Endothelial cell of umbilical vein (primary cell): Measurements from ENCODE around the gene RAPGEF4. TPM values are rescaled to one million over a fixed set of nuclear protein-coding genes. Genes with fewer than 3 reads are reported as not detected.

Source experiments
- BruUV-seq: library from RNA; stranded (reverse); fragments of 400-500 nt; replicated peaks from 2 replicates; lab custom pipeline; 2021; lab: Mats Ljungman, UMichigan
- CTCF ChIA-PET: fragments of 300-600, 350-600 bp; sonication (Branson Sonifier 250); formaldehyde crosslinking; loops from one replicate; lab custom pipeline; 2021; ENCODE audit warnings: antibody characterized with exemption, inconsistent platforms; lab: Charles Lee
- POLR2A ChIA-PET: fragments of 300-600, 350-600 bp; sonication (Branson Sonifier 250); formaldehyde crosslinking; loops from one replicate; lab custom pipeline; 2021; ENCODE audit warnings: antibody characterized with exemption, inconsistent platforms; lab: Charles Lee
- DNase-seq: peaks from one replicate; pipeline ENCODE4 v3.0.0-alpha.2; 2011; ENCODE audit warnings: low read depth, low spot score
- FAIRE-seq: peaks from 2 replicates; lab custom pipeline; 2011; peaks lifted over from hg19 to GRCh38; lab: Jason Lieb, UNC
- H2AFZ ChIP-seq: 2 replicates; pipeline ENCODE4 v1.6.0; 2012; ENCODE audit warnings: low read depth, low read length, control low read depth, inconsistent platforms
- H3K27ac ChIP-seq: 2 replicates; pipeline ENCODE4 v1.5.1; 2011; ENCODE audit warnings: low read depth, mild to moderate bottlenecking, control low read depth, low read length, moderate library complexity; ENCODE audit not compliant: insufficient read depth
- H3K27me3 ChIP-seq, 2 experiments: 2 replicates each; pipeline versions ENCODE4 v1.6.0 to v1.6.1; 2011; ENCODE audit warnings: low read length in 2 of 2, mixed read lengths in 1 of 2; ENCODE audit not compliant: control insufficient read depth in 2 of 2, insufficient read depth in 2 of 2
- H3K36me3 ChIP-seq, 2 experiments: 2 replicates in 1 of 2; 3 replicates in 1 of 2; pipeline ENCODE4 v1.5.1; 2011; ENCODE audit warnings: low read length in 2 of 2, mild to moderate bottlenecking in 1 of 2, moderate library complexity in 1 of 2; ENCODE audit not compliant: control insufficient read depth in 2 of 2, insufficient read depth in 2 of 2; ENCODE audit errors: extremely low read depth in 1 of 2
- H3K4me1 ChIP-seq: 3 replicates; pipeline ENCODE4 v1.5.1; 2011; ENCODE audit warnings: mild to moderate bottlenecking, low read length; ENCODE audit not compliant: control insufficient read depth, insufficient read depth; ENCODE audit errors: extremely low read depth
- H3K4me2 ChIP-seq: 2 replicates; pipeline ENCODE4 v1.6.1; 2011; ENCODE audit warnings: low read length, control low read depth, mixed read lengths; ENCODE audit not compliant: insufficient read depth
- H3K4me3 ChIP-seq, 3 experiments: fragments of 200-600 bp in 1 of 3; sonication (generic), shearing (Covaris generic) in 1 of 3; replicated peaks in 1 of 3; 2 replicates each; pipeline ENCODE4 v1.5.1; 2011 to 2016; ENCODE audit warnings: control low read depth in 3 of 3, low read length in 3 of 3, mild to moderate bottlenecking in 2 of 3, inconsistent platforms in 1 of 3, low read depth in 1 of 3, moderate library complexity in 1 of 3; ENCODE audit not compliant: insufficient read depth in 1 of 3
- H3K79me2 ChIP-seq: 2 replicates; pipeline ENCODE4 v1.6.0; 2012; ENCODE audit warnings: low read length, inconsistent platforms; ENCODE audit not compliant: control insufficient read depth, insufficient read depth
- H3K9ac ChIP-seq: replicated peaks from 2 replicates; pipeline ENCODE3; 2011; ENCODE audit warnings: low read length, control low read depth; ENCODE audit not compliant: insufficient read depth; ENCODE audit errors: extremely low read depth
- H3K9me1 ChIP-seq: replicated peaks from 3 replicates; pipeline ENCODE4 v1.6.0; 2011; ENCODE audit warnings: mild to moderate bottlenecking, low read length; ENCODE audit not compliant: control insufficient read depth, insufficient read depth; ENCODE audit errors: extremely low read depth
- H3K9me3 ChIP-seq: replicated peaks from 2 replicates; pipeline ENCODE4 v1.5.1; 2012; ENCODE audit warnings: low read length, inconsistent platforms; ENCODE audit not compliant: control insufficient read depth, insufficient read depth
- H4K20me1 ChIP-seq: replicated peaks from 2 replicates; pipeline ENCODE3; 2011; ENCODE audit warnings: mild to moderate bottlenecking, low read length; ENCODE audit not compliant: control insufficient read depth, insufficient read depth; ENCODE audit errors: extremely low read depth
- EZH2 ChIP-seq: IDR thresholded peaks from 2 replicates; pipeline ENCODE4 v1.6.1; 2012; ENCODE audit warnings: borderline replicate concordance, low read depth, mild to moderate bottlenecking, moderate library complexity, low read length, inconsistent platforms; ENCODE audit not compliant: severe bottlenecking
- FOS ChIP-seq: IDR thresholded peaks from 2 replicates; pipeline ENCODE4 v1.6.1; 2011; ENCODE audit warnings: mild to moderate bottlenecking, low read length, moderate library complexity, borderline replicate concordance; ENCODE audit not compliant: insufficient read depth
- GATA2 ChIP-seq: IDR thresholded peaks from 2 replicates; pipeline ENCODE4 v1.7.0; 2011; ENCODE audit warnings: low read depth, mild to moderate bottlenecking, moderate library complexity, mixed read lengths, low read length; ENCODE audit not compliant: insufficient read length, insufficient read depth
- JUN ChIP-seq: IDR thresholded peaks from 2 replicates; pipeline ENCODE4 v1.6.1; 2011; ENCODE audit warnings: borderline replicate concordance, low read depth; ENCODE audit not compliant: insufficient read length, insufficient read depth
- MYC ChIP-seq: IDR thresholded peaks from one replicate; pipeline ENCODE4 v1.6.1; 2011; ENCODE audit warnings: mild to moderate bottlenecking, low read depth, low read length
- POLR2A ChIP-seq: IDR thresholded peaks from 2 replicates; pipeline ENCODE4 v1.6.1; 2012; ENCODE audit warnings: low read depth, mild to moderate bottlenecking, control low read depth, low read length
- POLR2AphosphoS5 ChIP-seq: IDR thresholded peaks from 2 replicates; pipeline ENCODE4 v1.6.1; 2012; ENCODE audit warnings: low read depth, mild to moderate bottlenecking, control low read depth, low read length, moderate library complexity; ENCODE audit not compliant: insufficient read depth
- dilution Hi-C: fragments of 300-500 bp; cut with MboI; formaldehyde crosslinking; loops from one replicate; pipeline ENCODE4 v1.15.0; 2019; ENCODE audit warnings: low sequenced_read_pairs; ENCODE audit not compliant: extremely low pct_ligation_motif_present
- intact Hi-C: fragments of 100-400 bp; cut with micrococcal nuclease; formaldehyde crosslinking; loops from one replicate; pipeline ENCODE4 v1.10.0; 2022
- polyA plus RNA-seq, 4 experiments: library from polyadenylated mRNA; depleted of rRNA in 3 of 4; stranded (reverse) in 3 of 4; unstranded in 1 of 4; fragments of >200 nt; gene quantifications; 2 replicates each; pipeline versions ENCODE4 v1.2.1 to v1.2.3, GENCODE V29; 2011 to 2012; ENCODE audit warnings: missing spikeins in 1 of 4
- total RNA-seq: library from RNA; stranded (reverse); gene quantifications from 2 replicates; pipeline ENCODE4 v1.2.3, GENCODE V29; 2021
- TF ChIP-seq, protein P1 (sequence below), 2 donors: IDR thresholded peaks; 1 replicate in 1 of 2; 2 replicates in 1 of 2; pipeline ENCODE4 v1.5.1; 2011; ENCODE audit warnings: low read length in 2 of 2, mild to moderate bottlenecking in 2 of 2, moderate library complexity in 2 of 2, control low read depth in 1 of 2, inconsistent platforms in 1 of 2, low read depth in 1 of 2; ENCODE audit not compliant: insufficient read depth in 1 of 2; ENCODE audit errors: extremely low read depth in 1 of 2
- TF ChIP-seq, protein P2 (sequence below): IDR thresholded peaks from 2 replicates; pipeline ENCODE4 v1.6.1; 2011; ENCODE audit not compliant: insufficient read depth, insufficient read length

The RAPGEF4 gene
- total and polyA plus RNA-seq, 2 donors (not counting 3 experiments of a cell fraction or from before 2014, with no cell fraction given): 7.2 to 9.2 TPM

DNA sequence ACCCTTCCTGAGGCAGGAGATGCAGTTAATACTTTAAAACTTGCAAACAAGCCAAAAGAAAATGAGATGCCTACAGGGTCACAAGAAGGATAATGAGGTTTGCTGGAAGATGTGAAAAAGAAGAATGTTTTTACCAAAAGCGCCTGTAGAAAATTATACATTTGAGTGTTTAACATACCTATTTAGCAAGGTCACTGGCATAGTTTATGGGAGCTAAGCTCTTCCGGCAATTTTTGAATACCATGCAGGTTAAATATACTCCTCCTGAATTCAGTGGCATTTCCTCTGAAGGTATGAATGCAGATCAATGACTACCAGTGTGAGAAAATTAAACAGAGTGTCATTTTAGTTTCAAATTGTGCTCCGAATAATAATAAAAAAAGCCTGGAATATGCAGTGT is 318.8 kb downstream of the RAPGEF4 start:
- BruUV-seq: no TSS peak
- POLR2A ChIA-PET: no interaction called here
- dilution Hi-C loops: no loop called here
- Histone ChIP-seq H3K27ac (no peak overlapping the region), H2AFZ (no peak overlapping the region), H3K4me1 (peaks cover 10% of the 10 kb centered on the region), H4K20me1 (no peaks in the 10 kb centered on the region), H3K79me2 (no peaks in the 10 kb centered on the region), H3K4me2 (no peak overlapping the region), H3K27me3 (peaks cover 0 to 2% of the 10 kb centered on the region in 2 experiments), H3K9ac (no peak overlapping the region), H3K9me3 (no peaks in the 10 kb centered on the region), H3K36me3 (peaks cover 0 to 3% of the 10 kb centered on the region in 2 experiments), H3K4me3 (no peak overlapping the region), H3K9me1 (no peaks in the 10 kb centered on the region)
- FAIRE-seq (no peak), DNase-seq (no peak)
- TF ChIP-seq JUN: no peak
- TF ChIP-seq MYC: no peak
- TF ChIP-seq, protein P1, sequence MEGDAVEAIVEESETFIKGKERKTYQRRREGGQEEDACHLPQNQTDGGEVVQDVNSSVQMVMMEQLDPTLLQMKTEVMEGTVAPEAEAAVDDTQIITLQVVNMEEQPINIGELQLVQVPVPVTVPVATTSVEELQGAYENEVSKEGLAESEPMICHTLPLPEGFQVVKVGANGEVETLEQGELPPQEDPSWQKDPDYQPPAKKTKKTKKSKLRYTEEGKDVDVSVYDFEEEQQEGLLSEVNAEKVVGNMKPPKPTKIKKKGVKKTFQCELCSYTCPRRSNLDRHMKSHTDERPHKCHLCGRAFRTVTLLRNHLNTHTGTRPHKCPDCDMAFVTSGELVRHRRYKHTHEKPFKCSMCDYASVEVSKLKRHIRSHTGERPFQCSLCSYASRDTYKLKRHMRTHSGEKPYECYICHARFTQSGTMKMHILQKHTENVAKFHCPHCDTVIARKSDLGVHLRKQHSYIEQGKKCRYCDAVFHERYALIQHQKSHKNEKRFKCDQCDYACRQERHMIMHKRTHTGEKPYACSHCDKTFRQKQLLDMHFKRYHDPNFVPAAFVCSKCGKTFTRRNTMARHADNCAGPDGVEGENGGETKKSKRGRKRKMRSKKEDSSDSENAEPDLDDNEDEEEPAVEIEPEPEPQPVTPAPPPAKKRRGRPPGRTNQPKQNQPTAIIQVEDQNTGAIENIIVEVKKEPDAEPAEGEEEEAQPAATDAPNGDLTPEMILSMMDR (IDR thresholded peaks at IDR 0.05; ENCODE audit: extremely low read depth in 1 of 2, insufficient read depth in 1 of 2, low read depth in 1 of 2, low read length in 2 of 2): no peak
- no peak for TF ChIP-seq GATA2
- intact Hi-C loops: no loop called here
- CTCF ChIA-PET: interaction anchor here (1.4 to 1.7 kb wide), 2 partner anchors 36 to 156 kb away, joined by 3 to 9 read pairs; no protein-coding TSS in a partner anchor

DNA sequence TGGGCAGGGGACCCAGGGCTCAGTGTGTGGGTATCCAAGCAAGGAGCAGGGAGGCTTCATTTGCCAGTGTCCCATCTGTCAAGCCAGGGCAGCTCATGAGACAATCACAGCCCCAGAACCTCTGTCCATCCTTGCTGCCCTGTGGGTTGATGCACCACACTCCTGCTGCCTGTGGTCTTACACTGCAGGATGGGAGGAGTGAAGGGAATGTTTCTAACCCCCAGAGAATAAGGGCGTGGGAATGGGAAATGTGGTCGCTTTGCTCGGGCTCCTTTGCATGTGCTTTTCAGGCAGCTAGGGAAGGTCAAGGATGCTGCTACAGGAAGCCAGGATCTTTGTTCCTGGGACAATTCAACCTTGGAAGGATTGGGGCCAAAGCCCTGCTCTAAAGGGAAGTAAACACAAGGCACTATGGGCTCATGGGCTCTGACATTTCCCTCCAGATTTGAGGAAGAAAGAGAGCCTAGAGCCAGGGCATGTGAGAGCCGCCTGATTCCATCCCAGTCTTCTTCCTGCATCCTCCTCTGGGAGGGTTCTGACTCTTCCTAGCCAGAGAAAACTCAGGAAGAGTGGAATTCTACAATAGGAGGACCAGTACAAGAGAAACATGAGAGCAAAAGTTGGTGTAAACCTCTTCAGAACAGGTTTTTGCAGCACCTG is 321.2 kb downstream of the RAPGEF4 start:
- no TSS peak for BruUV-seq
- CTCF ChIA-PET: interaction anchor here (1.3 to 1.8 kb wide), 2 partner anchors 8 to 29 kb away, joined by 3 to 6 read pairs; no protein-coding TSS in a partner anchor
- no peak for DNase-seq
- FAIRE-seq: no peak
- no peaks in the 10 kb centered on the region for H3K9me3 ChIP-seq
- H3K9ac ChIP-seq: no peak overlapping the region
- dilution Hi-C loops: no loop called here
- H3K36me3 ChIP-seq: no peaks in the 10 kb centered on the region
- H3K27ac ChIP-seq: no peak overlapping the region
- H3K4me1 ChIP-seq: no peaks in the 10 kb centered on the region
- H3K27me3 ChIP-seq: peaks cover 0 to 2% of the 10 kb centered on the region in 2 experiments
- H2AFZ ChIP-seq: no peak overlapping the region
- H3K9me1 ChIP-seq: no peaks in the 10 kb centered on the region
- H3K4me2 ChIP-seq: no peak overlapping the region
- no peaks in the 10 kb centered on the region for H4K20me1 ChIP-seq
- intact Hi-C loops: no loop called here
- TF ChIP-seq, protein P2, sequence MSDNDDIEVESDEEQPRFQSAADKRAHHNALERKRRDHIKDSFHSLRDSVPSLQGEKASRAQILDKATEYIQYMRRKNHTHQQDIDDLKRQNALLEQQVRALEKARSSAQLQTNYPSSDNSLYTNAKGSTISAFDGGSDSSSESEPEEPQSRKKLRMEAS: no peak
- TF ChIP-seq POLR2A (no peak), JUN (no peak), FOS (no peak), GATA2 (no peak), POLR2AphosphoS5 (no peak), EZH2 (no peak), MYC (no peak)
- TF ChIP-seq, protein P1 (IDR thresholded peaks at IDR 0.05; ENCODE audit: extremely low read depth in 1 of 2, insufficient read depth in 1 of 2, low read depth in 1 of 2, low read length in 2 of 2): no peak
- no peak overlapping the region for H3K4me3 ChIP-seq
- POLR2A ChIA-PET: no interaction called here
- no peaks in the 10 kb centered on the region for H3K79me2 ChIP-seq
